B cell (primary cell): ENCODE results near the gene GSC2.

Source experiments
- EZH2 ChIP-seq: IDR thresholded peaks from 2 replicates; pipeline ENCODE4 v1.6.1; 2012; ENCODE audit warnings: borderline replicate concordance, low read depth, mild to moderate bottlenecking, moderate library complexity, low read length; ENCODE audit not compliant: insufficient read depth, poor library complexity, severe bottlenecking
- TF ChIP-seq, protein P1 (sequence below): fragments of 200-600 bp; IDR thresholded peaks from one replicate; pipeline ENCODE4 v1.8.0; 2022; ENCODE audit warnings: antibody characterized with exemption, mild to moderate bottlenecking

DNA sequence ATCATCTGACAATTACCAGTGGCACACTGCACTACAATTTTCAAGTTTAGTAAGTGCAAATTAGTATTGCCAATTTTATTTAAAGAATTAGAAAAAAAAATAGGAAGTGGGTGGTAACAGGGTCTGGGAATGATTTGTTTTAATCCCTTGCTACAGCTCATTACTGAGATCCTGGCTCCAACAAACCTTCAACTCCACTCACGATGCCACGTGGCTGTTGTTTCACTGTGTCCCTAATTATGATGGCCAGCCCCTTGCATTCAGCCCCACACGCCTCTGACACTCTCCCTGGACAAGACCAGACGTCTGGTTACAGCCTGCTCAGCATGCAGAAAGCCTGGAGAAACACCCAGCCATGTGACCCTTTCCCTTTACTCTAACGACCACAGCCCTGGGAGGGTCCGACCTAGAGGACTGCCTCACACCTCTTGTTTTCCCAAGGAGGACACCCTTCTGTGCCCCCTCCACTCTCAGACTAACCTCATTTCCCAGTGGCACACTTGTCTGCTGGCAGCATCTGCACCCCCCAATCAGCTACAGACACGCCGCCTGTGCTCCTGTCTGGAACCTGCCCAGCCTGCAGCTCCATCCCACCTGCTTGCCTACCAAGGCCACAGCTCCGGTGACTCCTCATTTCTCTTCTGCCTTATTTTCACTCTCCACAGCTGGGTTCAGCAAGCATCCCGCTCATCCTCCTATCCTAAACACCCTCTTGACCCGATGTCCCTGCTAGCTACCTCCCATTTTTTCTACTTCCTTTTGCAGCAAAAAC is 46.9 kb upstream of the GSC2 start:
- TF ChIP-seq, protein P1, sequence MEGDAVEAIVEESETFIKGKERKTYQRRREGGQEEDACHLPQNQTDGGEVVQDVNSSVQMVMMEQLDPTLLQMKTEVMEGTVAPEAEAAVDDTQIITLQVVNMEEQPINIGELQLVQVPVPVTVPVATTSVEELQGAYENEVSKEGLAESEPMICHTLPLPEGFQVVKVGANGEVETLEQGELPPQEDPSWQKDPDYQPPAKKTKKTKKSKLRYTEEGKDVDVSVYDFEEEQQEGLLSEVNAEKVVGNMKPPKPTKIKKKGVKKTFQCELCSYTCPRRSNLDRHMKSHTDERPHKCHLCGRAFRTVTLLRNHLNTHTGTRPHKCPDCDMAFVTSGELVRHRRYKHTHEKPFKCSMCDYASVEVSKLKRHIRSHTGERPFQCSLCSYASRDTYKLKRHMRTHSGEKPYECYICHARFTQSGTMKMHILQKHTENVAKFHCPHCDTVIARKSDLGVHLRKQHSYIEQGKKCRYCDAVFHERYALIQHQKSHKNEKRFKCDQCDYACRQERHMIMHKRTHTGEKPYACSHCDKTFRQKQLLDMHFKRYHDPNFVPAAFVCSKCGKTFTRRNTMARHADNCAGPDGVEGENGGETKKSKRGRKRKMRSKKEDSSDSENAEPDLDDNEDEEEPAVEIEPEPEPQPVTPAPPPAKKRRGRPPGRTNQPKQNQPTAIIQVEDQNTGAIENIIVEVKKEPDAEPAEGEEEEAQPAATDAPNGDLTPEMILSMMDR, result no peak
- TF ChIP-seq EZH2, result no peak
